Stimulated activated CD8-positive, alpha-beta memory T cell treated with anti-CD3 and anti-CD28 coated beads, Interleukin-15, amount 100 ng/mL, for 24 hours (primary cell): Measurements from ENCODE around the gene SLX9.

Source experiments
- DNase-seq: peaks from one replicate; pipeline ENCODE4 v3.0.0-alpha.2; 2020; ENCODE audit warnings: low read depth

SLX9 gene

DNA sequence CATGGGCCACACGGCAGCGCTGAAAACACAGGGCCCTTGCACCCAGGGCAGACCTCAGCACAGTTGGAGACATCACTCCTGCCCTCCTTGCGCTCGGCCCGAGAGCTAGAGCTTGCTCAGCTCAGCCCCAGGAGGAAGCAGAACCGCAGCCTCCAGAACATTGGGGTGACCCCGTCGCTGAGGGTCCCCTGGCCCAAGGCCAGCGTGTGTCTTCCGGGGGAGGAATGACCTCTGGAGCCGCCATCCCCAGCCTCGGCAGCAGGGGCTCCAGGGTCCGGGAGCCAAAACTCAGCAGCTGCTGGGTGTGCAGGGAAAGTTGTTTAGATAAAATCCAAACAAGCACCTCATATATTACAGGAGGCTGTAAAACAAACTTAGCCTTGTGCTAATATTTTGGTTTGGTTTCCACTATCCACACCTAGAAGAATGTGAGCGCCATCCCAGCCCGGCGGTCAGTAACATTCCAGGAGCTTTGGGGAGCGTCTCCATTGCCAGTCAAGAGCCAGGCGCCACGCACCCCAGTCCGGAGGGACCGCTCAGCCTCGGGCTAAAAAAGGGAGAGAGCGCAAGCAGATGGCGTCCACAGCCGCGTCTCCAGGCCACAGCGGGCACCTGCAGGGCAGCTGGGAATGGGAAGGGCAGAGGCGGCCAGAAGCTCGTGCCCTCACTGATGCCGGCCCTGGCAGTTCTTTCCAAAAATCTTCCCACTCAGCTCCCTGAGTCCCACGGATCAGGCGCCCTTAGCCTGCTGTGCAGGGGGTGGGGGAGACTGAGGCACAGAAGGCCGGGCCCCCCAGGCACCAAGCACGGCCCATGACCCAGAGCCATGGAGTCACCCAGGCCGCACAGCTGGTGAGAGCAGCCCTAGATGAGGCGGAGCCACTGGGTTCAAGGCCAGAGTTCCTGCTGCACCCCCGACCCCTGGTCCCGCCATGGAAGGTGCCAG lies 52.0 kb downstream of the SLX9 start:
- DNase-seq, result no peak

DNA sequence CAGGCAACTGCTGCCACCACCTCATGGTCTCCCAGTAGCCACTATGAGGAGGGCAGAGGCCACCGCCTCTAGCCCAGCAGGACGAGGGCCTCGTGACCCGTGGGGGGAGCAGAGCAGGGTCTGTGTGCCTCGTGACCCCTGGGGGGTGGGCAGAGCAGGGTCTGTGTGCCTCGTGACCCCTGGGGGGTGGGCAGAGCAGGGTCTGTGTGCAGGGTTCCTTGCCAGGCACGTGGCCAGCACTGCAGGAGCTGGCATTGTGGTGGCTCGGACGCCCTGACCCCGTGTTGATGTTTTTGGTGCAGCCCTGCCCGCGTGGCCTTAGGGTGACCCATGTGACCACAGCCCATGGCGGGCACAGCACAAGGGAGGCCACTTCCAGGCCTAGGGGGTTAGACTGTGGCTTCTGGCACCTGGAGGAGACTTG lies 52.8 kb downstream of the SLX9 start:
- no peak for DNase-seq

DNA sequence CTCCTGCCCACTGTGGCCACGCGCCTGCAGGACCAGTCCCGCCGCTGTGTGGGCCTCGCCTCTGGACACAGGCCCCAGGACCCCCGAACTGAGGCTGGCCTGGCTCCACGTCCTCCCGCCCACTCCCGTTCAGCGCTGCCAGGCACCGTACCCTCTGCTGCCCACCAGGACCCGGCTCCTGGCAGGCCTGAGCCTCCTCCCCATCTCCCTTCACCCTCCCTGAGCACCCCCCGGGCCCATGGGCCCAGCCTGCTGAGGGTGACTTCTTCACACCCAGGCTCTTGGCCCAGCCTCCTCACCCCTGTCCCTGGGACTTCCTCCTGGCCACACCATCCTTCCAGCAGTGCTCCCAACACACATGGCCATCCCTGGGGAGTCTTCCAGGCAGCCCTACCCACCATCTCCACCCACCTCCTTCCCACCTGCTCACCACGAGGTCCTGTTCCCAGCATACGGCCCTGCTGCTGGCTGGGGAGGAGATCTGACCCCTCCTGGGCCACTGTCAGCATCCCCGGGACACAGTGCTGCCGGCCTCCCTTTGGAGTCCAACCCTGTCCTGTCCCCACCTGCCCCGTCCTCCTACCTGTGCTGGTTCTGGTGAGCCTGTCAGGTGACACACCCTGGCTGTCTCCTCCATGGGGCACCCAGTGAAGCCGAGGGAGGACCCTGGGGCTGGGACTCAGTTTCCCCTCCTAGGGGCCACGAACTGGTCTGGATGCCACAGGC lies 53.7 kb downstream of the SLX9 start:
- DNase-seq, result no peak

DNA sequence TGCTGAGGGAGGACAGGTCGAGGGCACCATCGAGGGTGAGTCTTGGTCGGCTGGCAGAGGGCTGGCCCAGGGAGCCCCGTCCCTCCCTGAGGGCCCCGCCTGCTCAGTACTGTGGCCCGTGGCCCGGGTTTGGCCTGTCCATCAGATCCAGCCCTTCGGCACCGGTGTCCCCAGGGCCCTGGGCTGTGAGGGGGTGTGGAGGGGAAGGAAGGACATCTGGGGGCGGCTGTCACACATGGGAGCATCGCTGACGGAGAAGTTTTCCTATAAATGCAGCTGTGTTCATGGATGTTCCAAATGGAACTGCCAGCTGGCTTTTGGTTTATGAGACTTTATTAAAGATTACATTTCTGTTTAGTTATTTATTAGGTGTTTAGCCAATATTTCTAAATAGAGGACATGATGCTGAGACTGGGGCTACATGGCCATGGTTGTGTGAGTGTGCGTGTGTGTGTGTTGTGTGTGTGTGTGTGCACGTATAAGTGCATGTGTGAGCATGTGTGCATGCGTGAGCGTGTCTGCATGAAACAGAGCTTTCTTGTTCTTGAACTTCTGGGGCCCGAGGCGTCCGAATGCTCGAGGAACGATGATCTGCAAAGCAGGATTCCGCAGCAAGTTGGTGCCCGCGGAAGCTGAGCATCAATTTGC lies 54.3 kb downstream of the SLX9 start:
- no peak for DNase-seq

DNA sequence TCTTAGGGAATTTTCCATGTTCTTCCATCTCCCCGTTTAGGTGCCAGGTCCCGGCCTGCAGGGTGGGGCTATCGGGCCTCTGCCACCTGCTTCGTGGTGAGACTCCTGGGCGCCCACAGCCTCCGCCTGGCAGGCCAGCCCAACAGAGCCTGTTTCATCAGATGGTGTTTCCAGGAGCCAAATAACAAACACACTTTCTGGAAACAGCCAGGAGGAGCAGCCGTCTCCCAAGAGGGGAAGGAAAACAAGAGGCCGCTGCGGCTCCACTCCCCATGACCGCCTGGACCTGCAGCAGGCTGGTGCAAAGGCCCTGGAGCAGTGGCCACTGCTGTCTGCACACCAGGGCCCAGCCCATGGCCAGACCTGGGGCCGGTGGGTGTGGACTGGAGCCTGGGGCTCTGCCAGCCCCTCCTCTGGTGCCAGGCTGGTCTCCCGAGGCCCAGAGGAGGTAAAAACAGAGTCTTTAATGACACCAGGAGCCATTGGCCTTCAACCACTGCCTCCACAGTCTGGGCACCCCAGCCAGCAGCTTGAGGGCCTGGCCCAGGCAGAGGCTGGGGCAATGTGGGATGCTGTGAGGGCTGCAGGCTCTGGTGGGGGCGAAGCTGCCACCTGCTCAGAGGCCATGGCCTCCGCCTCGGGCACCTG lies 55.0 kb downstream of the SLX9 start:
- DNase-seq, result no peak

DNA sequence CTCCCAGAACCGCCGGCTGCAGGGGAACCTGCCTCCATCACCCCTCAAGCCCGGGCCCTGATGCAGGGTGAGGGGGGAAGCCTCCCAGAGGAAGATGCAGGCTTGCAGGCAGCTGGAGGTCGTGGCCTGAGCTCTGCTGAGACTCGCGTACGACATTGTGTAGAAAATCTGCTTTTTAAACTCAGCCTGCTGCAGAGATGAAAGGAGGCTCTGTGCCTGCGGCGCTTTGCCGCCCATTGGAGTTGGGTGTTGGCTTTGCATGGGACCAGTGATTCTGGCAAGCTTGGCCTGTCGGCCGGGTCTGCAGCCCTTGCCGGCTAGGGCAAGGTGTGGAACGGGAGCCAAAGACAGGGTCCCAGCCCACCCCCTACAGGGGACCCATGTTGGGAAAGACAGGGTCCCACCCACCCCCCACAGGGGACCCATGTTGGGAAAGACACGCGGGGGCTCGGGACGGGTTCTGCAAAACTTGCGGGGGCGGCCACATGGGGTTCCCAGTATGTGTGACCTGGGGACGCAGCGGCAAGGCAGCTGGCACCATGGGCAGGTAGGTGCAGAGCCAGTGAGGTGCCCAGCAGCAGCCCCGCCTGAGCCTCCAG lies 55.6 kb downstream of the SLX9 start:
- no peak for DNase-seq

DNA sequence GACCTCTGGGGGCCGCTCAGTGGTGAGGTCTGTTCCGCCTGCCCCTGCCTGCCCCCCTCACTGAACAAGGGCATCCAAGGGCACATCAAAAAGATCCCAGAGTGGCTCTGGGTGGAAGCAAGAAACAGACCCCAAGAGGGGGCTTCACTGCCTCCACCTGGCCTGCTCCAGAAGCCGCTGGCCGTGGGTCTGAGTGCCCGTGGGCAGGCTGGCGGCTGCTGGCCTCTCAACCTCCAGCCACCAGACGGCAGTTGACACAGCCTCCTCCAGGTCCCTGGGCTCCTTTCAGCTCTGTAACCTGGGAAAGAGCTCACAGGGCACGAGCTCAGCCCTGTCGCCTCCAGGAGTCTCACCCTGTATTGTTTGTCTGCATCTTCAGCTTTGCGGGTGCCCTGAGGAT lies 56.3 kb downstream of the SLX9 start:
- no peak for DNase-seq

DNA sequence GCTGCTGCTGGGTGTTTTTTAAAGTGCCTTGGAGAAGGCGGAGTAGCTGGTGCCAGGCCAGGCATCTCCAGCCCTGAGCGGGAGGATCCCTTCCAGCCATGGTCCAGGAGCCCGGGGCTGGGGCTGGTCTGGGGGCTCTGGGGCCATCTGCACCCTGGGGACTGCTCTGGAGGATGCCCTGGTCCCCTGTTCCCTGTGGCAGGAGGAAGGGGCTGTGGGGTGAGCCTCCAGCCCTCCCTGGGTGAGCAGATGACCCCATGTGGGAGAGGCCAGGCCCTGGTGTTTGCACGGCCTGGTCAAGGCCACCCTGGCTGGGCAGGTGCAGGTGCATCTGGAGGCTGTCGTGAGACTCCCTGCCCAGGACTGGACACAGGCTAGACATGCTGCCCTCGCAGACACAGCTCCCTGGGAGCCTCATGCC lies 56.7 kb downstream of the SLX9 start:
- DNase-seq, result no peak

DNA sequence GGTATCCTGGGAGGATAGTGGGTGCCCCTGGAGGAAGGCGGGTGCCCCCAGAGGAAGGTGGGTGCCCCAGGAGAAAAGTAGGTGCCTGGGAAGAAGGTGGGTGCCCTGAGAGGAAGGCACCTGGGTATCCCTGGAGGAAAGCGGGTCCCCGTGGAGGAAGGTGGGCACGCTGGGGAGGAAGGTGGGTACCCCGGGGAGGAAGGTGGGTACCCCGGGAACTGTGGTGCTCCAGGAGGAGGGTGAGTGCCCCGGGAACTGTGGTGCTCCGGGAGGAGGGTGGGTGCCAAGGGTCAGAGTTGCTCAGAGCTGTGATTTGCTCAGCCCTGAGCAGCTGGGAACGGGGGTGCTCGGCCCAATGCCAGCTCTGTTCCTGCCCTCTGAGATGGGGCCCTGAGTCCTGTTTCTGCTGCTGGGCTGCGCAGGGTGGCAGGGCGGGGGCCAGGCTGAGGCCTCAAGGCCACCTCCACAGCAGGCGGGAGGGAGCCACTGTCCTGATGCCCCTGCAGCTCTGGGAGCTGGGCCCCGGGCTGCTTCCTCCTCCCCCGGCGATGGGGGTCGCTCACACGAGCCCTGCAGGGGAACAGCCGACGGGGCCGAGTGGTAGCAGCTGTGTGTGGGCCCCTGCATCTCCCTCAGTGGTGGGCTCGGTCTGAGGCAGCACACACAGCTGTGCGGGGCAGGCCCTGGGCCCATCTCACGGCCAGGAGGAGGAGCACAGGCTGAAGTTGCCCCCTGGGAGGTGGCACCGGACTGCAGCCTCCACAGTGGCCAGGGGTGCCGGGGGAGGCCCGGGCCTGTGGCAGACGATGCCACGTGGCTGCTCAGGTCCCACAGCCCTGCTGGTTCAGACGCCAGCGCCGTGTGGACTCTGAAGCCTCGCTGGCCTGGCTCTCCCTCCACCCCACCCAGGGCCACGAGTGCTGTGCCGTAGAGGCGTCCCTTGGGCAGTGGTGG lies 57.4 kb downstream of the SLX9 start:
- no peak for DNase-seq

DNA sequence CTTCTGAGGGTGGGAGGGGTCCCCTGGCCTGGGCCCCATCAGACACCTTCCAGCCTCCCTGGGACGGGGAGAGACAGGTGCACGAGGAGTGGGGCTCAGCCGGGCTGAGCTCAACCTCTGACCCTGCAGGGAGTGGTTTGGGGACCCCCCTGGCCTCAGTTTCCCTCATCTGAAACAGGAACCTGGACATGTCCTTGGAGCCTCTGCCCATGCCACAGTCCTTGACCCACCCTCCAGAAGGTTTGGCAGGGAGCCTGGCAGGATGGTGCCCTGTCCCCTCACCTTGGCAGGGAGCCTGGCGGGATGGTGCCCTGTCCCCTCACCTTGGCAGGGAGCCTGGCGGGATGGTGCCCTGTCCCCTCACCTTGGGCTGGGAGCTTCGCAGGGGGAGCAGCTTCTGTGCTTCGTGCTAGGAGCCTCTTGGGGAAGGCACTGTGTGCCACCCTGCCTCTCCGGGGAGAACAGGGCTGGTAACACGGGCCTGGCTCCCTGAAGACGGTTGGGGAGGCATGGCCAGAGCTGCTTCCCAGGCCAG lies 58.3 kb downstream of the SLX9 start:
- no peak for DNase-seq

DNA sequence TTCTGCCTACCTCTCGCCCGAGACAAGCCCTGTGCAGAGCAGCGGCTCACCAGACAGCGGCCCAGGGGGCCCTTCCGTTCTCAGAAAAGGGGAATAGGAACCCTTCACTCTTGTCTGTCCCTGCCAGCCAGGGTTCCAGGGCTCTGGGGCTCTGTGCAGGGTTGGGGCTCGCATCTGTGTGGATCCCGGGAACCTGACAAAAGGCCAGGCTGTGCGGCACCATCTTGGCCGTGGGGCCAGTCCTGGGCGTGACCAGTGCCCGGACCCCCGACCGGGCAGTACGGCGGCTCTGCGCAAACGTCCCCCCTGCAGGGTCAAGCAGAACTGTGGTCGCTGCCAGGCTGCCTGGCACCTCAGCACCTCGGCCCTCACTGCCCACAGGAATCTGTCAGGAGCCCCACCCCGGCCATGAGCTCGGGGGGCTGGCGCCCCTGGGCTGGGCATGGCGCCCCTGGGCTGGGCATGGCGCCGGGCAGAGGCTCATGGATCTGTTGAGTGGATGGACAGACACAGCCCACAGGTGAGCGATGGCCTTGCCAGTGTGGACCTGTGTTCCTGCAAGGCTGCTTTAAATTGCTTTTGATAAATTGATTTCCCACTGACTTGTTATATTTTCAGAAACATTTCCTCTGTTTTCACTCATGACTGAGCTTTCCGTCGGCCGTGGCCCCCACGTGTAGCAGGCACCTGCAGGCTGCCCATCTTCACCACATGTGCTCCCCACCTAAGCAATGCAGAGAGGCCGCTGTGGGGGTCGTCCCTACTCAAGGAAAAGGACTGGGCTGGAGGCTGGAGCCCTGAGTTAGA lies 59.0 kb downstream of the SLX9 start:
- DNase-seq, result no peak

DNA sequence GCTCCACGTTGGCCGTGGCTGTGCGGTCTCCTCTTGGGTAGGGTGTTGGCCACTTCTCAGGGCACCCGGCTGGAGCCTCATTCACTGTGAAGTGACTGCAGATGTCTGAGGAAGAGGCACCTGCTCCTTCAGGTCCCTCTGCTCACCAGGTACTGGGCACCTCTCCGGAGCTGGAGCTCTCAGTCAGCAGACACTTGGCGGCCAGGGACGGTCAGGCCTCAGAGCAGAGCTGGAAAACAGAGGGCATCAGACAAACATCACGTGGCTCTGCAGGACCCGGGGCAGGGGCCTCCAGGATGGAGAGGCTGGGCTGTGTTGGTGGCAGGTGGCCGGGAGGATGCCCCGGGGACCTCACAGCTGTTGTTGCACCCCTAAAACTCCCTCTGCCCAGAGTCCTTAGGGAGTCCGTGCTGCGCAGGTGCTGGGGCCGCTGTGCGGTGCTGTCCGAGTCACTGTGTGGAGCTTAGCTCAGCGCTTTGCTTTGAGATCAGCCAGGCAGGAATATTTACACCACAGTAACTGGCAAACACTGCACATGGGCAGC lies 59.7 kb downstream of the SLX9 start:
- DNase-seq, result no peak

DNA sequence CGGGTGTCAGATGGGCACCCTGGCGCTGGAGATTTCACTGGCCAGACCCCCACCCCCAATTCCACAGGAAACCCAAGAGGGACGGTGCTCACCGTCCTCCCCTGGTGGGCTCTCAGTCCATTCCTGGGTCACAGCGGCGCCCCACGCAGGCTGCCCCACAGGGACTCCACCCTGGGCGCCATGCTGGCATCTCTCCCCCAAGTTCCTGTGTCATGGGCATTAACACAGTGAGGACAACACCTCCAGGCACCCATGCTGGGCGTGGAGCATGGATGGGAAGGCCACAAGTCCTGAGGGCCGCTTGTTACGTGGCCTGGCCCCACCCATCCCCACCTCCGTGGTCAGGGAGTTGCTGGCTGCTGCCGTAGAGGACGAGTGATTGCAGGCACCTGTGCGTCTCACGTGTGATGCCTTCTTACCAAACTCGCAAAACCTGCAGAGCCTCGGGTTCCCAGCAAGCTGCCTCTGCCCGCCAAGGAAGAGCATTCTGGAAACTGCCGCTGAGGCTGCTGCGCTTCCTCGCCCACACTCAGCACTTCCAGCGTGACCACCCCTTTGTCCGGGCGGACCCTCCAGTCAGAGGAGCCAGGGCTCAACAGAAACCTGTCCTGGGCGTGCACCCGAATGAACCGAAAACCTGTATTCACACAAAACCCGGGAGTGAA lies 60.3 kb downstream of the SLX9 start:
- no peak for DNase-seq

DNA sequence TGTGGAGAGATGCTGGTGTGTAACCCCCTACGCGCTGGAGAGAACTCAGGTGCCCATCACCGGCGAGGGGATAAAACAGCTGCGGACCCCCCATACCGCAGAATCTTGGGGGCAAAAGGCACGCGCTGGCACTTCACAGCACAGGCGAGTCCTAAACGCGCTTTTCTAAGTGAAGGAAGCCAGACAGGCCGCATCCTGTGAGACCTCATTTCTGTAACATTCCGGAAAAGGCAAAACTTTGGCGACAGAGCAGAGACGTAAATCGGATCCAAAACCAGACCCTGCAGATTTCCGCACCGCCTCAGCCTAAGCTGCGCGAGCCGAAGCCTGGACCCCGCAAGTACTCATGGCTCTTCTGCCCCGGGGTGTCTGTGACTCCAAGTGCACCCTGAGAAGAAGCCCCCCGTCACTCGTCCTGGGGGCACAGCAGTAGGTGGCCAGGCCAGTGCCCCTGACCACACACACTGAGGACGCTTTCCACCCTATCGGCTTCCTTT lies 60.9 kb downstream of the SLX9 start:
- DNase-seq, result no peak

DNA sequence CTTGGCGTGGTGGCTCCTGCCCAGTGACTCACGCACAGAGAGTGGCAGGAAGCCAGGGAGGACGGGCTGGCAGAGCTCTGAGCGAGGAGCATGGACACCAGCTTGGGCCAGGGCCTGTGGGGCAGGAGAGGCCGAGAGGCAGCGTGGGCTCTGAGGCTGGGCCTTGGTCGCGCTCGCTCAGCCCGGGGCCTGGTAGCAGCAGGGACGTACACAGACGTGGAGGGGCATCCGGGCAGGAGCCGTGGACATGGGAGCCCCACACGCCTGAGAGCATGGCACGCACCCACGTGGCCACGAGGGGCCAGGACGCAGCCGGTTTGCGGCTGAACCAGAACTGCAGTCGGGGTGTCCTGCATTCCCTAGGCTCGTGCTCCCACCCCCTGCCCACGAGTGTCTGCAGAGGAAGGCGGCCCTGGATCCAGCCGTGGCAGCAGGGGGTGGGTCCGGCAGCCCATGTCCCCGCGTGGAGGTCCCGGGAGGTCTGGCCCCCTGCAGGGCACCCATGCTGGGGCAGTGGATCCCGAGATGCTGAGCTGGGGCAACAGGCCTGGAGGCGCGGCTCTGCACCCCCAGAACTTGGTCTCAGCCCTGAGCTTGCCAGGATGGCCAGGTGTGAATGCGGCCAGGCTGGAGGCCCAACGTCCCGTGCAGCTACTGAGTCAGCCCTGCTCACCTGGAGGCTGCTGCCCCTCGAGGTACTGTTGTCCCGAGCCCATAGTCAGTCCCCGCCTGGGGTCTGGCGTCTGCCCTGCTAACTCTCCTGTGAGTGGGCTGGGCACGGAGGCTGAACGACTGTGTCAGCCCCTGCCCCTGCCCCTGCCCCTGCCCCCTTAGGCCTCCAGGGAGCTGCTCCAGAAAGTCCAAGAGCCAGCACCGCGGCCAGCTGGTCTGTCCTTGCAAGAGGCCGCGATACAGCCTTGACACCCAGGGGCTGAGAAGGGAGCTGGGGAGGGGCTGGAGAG lies 61.6 kb downstream of the SLX9 start:
- no peak for DNase-seq

DNA sequence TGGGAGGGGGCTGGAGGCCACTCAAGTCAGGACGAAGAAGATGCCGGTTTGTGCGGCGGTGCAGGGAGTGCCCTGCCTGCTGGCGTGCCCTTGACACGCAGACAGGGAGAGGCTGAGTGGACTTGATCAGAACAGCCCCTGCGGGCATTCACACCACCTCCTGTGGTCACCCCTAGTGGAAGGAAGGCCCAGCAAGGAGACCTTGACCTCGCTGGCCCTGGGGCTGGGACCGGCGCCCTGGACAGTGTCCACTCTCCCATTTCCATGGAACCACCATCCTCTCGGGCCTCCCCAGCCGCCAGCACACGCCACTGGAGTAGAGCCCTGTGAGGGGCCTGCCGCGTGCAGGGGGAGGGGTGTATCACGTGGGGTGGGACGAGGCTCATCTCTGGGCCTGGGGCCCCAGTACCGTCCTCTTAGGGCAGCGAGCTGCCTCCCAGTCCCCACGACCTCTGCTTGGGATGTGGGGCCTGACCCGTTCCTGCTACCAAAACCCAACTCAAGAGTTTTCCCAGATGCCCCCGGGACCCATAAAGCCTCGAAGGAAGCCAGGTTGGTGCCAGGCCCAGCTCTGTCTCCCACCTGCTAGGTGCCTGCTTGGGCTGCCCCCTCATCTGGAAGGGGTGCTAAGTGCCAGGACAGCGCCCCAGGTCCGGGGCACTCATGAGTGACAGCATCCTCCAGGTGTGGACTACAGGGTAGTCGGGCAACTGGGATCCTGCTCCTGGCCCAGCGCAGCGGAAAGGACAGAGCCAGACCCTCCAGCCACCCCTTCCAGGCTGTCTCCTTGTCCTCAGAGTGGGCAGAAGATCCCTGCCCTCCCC lies 62.8 kb downstream of the SLX9 start:
- no peak for DNase-seq
